Neural cell (in vitro differentiated cells): Measurements from ENCODE around the gene PFKL. TPM values are rescaled to one million over a fixed set of nuclear protein-coding genes. Genes with fewer than 3 reads are reported as not detected.

Experiments
- H2AFZ ChIP-seq: fragments of 200-600, 300-800 bp; sonication (generic), shearing (Covaris generic); 2 replicates; pipeline ENCODE4 v1.6.0; 2014; ENCODE audit warnings: low read depth, mild to moderate bottlenecking, antibody characterized with exemption, low read length, moderate library complexity
- H3F3A ChIP-seq: fragments of 200-600 bp; shearing (Covaris generic); 2 replicates; pipeline ENCODE4 v1.6.1; 2016; ENCODE audit warnings: mild to moderate bottlenecking, moderate library complexity, mixed read lengths, antibody characterized with exemption, low read length; ENCODE audit not compliant: insufficient read depth, poor library complexity, severe bottlenecking
- H3K27ac ChIP-seq: fragments of 200-600, 300-800 bp; sonication (generic), shearing (Covaris generic); 2 replicates; pipeline ENCODE4 v1.5.1; 2014; ENCODE audit warnings: mild to moderate bottlenecking, low read length, moderate library complexity
- H3K27me3 ChIP-seq: fragments of 300-800, 200-600 bp; sonication (generic), shearing (Covaris generic); 2 replicates; pipeline ENCODE4 v1.6.0; 2014; ENCODE audit warnings: mild to moderate bottlenecking, low read depth, low read length, moderate library complexity; ENCODE audit not compliant: insufficient read depth
- H3K36me3 ChIP-seq: fragments of 300-800, 200-600 bp; sonication (generic), shearing (Covaris generic); 2 replicates; pipeline ENCODE4 v1.5.1; 2014; ENCODE audit warnings: mild to moderate bottlenecking, antibody characterized with exemption, low read length, moderate library complexity; ENCODE audit not compliant: insufficient read depth
- H3K4me2 ChIP-seq: fragments of 300-800, 200-600 bp; sonication (generic), shearing (Covaris generic); 2 replicates; pipeline ENCODE4 v1.6.0; 2014; ENCODE audit warnings: mild to moderate bottlenecking, low read length
- H3K4me3 ChIP-seq: fragments of 300-800, 200-600 bp; sonication (generic), shearing (Covaris generic); 2 replicates; pipeline ENCODE4 v1.5.1; 2014; ENCODE audit warnings: mild to moderate bottlenecking, low read length, moderate library complexity
- H3K79me2 ChIP-seq: fragments of 200-600 bp; shearing (Covaris generic); replicated peaks from 2 replicates; pipeline ENCODE4 v1.6.0; 2014; ENCODE audit warnings: mild to moderate bottlenecking, low read length, moderate library complexity; ENCODE audit not compliant: insufficient read depth
- H3K9ac ChIP-seq: fragments of 300-800, 200-600 bp; sonication (generic), shearing (Covaris generic); 2 replicates; pipeline ENCODE4 v1.6.1; 2016; ENCODE audit warnings: mild to moderate bottlenecking, low read length, mixed read lengths
- H3K9me2 ChIP-seq: fragments of 200-600 bp; shearing (Covaris generic); 2 replicates; pipeline ENCODE4 v1.6.1; 2016; ENCODE audit warnings: mild to moderate bottlenecking, low read length, mixed read lengths; ENCODE audit not compliant: insufficient read depth
- H3K9me3 ChIP-seq: fragments of 200-600, 300-800 bp; sonication (generic), shearing (Covaris generic); 2 replicates; pipeline ENCODE4 v1.6.1; 2016; ENCODE audit warnings: mild to moderate bottlenecking, mixed run types, low read length, moderate library complexity, mixed read lengths
- H4K20me1 ChIP-seq: fragments of 200-600 bp; shearing (Covaris generic); 2 replicates; pipeline ENCODE4 v1.6.1; 2016; ENCODE audit warnings: mild to moderate bottlenecking, mixed run types; ENCODE audit not compliant: insufficient read depth
- EP300 ChIP-seq: fragments of 450-650 bp; conservative IDR thresholded peaks from 2 replicates; pipeline ENCODE4 v1.6.1; 2014; ENCODE audit warnings: antibody characterized with exemption, mild to moderate bottlenecking, moderate library complexity; ENCODE audit not compliant: poor library complexity, severe bottlenecking
- EZH2 ChIP-seq: fragments of 200-600, 300-800 bp; shearing (Covaris generic), sonication (generic); IDR thresholded peaks from 2 replicates; pipeline ENCODE4 v1.6.1; 2014; ENCODE audit warnings: antibody characterized with exemption, low read length, borderline replicate concordance, mild to moderate bottlenecking; ENCODE audit not compliant: insufficient read depth, poor library complexity, severe bottlenecking
- MXI1 ChIP-seq: fragments of 450-650 bp; conservative IDR thresholded peaks from 2 replicates; pipeline ENCODE4 v1.6.1; 2014; ENCODE audit warnings: antibody characterized with exemption, mild to moderate bottlenecking; ENCODE audit not compliant: poor library complexity, severe bottlenecking
- POLR2AphosphoS5 ChIP-seq: IDR thresholded peaks from 2 replicates; pipeline ENCODE4 v1.6.1; 2012
- RAD21 ChIP-seq: fragments of 450-650 bp; conservative IDR thresholded peaks from 2 replicates; pipeline ENCODE4 v1.6.1; 2014; ENCODE audit warnings: antibody characterized with exemption, mild to moderate bottlenecking, moderate library complexity
- SMC3 ChIP-seq: fragments of 450-650 bp; conservative IDR thresholded peaks from 2 replicates; pipeline ENCODE4 v1.6.1; 2014; ENCODE audit warnings: antibody characterized with exemption, mild to moderate bottlenecking, moderate library complexity; ENCODE audit not compliant: poor library complexity
- TAF1 ChIP-seq: IDR thresholded peaks from 2 replicates; pipeline ENCODE4 v1.6.1; 2012; ENCODE audit warnings: low read depth
- polyA plus RNA-seq: library from polyadenylated mRNA; depleted of rRNA; stranded (reverse); fragments of >200 nt; gene quantifications from 2 replicates; pipeline ENCODE4 v1.2.3, GENCODE V29; 2014
- TF ChIP-seq, protein P1 (sequence below): IDR thresholded peaks from 2 replicates; pipeline ENCODE4 v1.6.1; 2012; ENCODE audit warnings: borderline replicate concordance
- TF ChIP-seq, protein P2 (sequence below): fragments of 450-650 bp; IDR thresholded peaks from 2 replicates; pipeline ENCODE4 v1.5.1; 2014; ENCODE audit warnings: antibody characterized with exemption, mild to moderate bottlenecking, moderate library complexity; ENCODE audit not compliant: poor library complexity, severe bottlenecking

PFKL gene
- polyA plus RNA-seq, 1 donor from 2014 or later, result 79.6 TPM

DNA sequence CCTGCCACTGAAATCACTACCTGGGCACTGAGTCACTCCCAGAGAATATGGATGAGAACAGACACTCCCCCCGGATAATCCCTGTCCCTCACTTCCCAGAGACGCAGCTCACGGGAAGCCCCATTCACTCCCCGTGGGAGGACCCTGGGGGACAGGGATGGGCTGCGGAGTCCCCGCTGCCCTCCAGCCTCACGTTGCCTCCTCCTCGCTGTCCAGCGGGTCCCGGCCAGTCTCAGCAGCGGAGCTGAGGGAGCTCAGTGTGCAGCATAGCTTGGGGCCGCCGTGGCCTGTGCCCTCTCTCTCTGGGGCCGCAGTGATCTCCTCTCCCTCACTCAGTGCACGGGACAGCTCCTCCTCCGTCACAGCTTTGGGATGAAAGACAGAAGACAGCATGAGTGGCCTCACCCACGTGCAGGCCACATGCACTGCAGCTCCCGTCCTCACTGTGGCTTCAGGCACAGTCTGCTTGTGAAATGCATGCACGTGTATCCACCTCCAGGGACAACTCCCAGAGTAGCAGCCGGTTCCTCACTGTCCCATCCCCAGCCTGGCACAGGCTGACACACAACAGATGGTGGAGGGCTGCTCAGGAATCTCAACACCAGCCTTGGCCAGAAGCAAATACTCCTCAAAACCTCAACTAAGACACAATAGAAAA lies 31.9 kb downstream of the PFKL start:
- Histone ChIP-seq H3K27ac (no peak overlapping the region), H3K79me2 (no peaks in the 10 kb centered on the region), H3K36me3 (no peaks in the 10 kb centered on the region)

DNA sequence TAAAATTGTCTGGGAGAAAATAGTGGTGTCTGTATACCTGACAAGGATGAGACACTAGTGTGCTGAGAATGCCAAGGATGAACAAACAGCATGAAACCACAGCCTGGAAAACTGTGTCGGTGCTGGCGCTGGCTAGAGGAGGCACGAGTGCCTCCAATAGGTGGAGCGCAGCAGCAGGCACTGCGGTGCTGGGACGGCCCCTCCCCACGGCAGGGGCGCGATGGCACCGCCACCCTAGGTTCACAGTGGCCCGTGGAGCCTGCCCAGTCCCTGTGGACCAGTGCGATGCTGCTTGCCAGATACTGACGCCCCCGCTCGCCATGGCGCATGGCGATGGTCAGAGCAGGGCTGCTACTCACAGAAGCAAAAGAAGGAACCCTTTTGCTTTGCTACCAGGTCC lies 32.5 kb downstream of the PFKL start:
- TF ChIP-seq RAD21 (no peak), TAF1 (no peak), MXI1 (no peak)
- TF ChIP-seq, protein P1, sequence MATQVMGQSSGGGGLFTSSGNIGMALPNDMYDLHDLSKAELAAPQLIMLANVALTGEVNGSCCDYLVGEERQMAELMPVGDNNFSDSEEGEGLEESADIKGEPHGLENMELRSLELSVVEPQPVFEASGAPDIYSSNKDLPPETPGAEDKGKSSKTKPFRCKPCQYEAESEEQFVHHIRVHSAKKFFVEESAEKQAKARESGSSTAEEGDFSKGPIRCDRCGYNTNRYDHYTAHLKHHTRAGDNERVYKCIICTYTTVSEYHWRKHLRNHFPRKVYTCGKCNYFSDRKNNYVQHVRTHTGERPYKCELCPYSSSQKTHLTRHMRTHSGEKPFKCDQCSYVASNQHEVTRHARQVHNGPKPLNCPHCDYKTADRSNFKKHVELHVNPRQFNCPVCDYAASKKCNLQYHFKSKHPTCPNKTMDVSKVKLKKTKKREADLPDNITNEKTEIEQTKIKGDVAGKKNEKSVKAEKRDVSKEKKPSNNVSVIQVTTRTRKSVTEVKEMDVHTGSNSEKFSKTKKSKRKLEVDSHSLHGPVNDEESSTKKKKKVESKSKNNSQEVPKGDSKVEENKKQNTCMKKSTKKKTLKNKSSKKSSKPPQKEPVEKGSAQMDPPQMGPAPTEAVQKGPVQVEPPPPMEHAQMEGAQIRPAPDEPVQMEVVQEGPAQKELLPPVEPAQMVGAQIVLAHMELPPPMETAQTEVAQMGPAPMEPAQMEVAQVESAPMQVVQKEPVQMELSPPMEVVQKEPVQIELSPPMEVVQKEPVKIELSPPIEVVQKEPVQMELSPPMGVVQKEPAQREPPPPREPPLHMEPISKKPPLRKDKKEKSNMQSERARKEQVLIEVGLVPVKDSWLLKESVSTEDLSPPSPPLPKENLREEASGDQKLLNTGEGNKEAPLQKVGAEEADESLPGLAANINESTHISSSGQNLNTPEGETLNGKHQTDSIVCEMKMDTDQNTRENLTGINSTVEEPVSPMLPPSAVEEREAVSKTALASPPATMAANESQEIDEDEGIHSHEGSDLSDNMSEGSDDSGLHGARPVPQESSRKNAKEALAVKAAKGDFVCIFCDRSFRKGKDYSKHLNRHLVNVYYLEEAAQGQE, result no peak

More for the DNA sequence above, 31.9 kb downstream of the PFKL start:
- Histone ChIP-seq H3F3A (no peaks in the 10 kb centered on the region), H3K9me3 (no peaks in the 10 kb centered on the region), H3K9me2 (no peaks in the 10 kb centered on the region), H3K4me2 (no peak overlapping the region), H3K9ac (no peak overlapping the region), H3K4me3 (no peak overlapping the region), H4K20me1 (no peaks in the 10 kb centered on the region), H3K27me3 (no peaks in the 10 kb centered on the region), H2AFZ (no peak overlapping the region)
- TF ChIP-seq SMC3 (no peak), EZH2 (no peak)

DNA sequence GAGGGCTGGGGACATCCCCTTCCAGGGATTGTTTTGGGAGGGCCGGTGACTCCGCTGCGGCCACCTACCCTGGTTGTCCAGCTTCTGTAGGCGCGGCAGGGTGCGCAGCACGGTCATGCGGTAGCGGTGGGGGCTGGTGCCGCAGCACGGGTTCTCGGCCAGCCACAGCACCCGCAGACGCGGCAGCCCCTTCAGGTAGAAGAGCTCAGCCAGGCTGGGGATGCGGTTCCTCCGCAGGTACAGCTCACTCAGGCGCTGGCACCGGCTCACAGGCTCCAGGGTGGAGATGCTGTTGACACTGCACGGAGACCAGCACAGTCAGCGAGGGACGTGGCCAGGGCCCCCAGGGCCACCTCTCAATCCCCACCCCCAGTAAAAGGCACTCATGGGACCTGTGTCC lies 33.1 kb downstream of the PFKL start:
- Histone ChIP-seq H3K27ac (no peak overlapping the region), H3K27me3 (no peaks in the 10 kb centered on the region), H3K79me2 (no peaks in the 10 kb centered on the region), H3K4me2 (no peak overlapping the region), H3K4me3 (no peak overlapping the region), H3K9me2 (no peaks in the 10 kb centered on the region), H3K9ac (no peak overlapping the region), H3K9me3 (no peaks in the 10 kb centered on the region), H3K36me3 (no peaks in the 10 kb centered on the region), H2AFZ (no peak overlapping the region), H3F3A (no peaks in the 10 kb centered on the region), H4K20me1 (no peaks in the 10 kb centered on the region)
- TF ChIP-seq EZH2, result no peak
- no peak for TF ChIP-seq MXI1
- no peak for TF ChIP-seq POLR2AphosphoS5
- TF ChIP-seq, protein P2, sequence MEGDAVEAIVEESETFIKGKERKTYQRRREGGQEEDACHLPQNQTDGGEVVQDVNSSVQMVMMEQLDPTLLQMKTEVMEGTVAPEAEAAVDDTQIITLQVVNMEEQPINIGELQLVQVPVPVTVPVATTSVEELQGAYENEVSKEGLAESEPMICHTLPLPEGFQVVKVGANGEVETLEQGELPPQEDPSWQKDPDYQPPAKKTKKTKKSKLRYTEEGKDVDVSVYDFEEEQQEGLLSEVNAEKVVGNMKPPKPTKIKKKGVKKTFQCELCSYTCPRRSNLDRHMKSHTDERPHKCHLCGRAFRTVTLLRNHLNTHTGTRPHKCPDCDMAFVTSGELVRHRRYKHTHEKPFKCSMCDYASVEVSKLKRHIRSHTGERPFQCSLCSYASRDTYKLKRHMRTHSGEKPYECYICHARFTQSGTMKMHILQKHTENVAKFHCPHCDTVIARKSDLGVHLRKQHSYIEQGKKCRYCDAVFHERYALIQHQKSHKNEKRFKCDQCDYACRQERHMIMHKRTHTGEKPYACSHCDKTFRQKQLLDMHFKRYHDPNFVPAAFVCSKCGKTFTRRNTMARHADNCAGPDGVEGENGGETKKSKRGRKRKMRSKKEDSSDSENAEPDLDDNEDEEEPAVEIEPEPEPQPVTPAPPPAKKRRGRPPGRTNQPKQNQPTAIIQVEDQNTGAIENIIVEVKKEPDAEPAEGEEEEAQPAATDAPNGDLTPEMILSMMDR, result no peak
- TF ChIP-seq, protein P1, result no peak
- TF ChIP-seq EP300, result no peak
- no peak for TF ChIP-seq TAF1
- TF ChIP-seq SMC3, result no peak
- TF ChIP-seq RAD21, result no peak

More for the DNA sequence above, 32.5 kb downstream of the PFKL start:
- Histone ChIP-seq H3K9me2 (no peaks in the 10 kb centered on the region), H3K27me3 (no peaks in the 10 kb centered on the region), H3K4me3 (no peak overlapping the region), H3K9ac (no peak overlapping the region), H3K9me3 (no peaks in the 10 kb centered on the region), H3F3A (no peaks in the 10 kb centered on the region), H3K79me2 (no peaks in the 10 kb centered on the region), H2AFZ (no peak overlapping the region), H3K36me3 (no peaks in the 10 kb centered on the region), H3K4me2 (no peak overlapping the region), H4K20me1 (no peaks in the 10 kb centered on the region), H3K27ac (no peak overlapping the region)
